Measurements from ENCODE around the gene PM20D2. TPM values are rescaled to one million over a fixed set of nuclear protein-coding genes. Genes with fewer than 3 reads are reported as not detected.
A peak's percentile ranks its signal among the peaks of the same experiment; 100 is the strongest.

Gene PM20D2
- total RNA-seq, 1 donor from 2014 or later = 13.7 TPM

- H3K27ac Mint-ChIP-seq = no peak overlapping the region
- H3K4me1 Mint-ChIP-seq = peaks cover 17% of the 10 kb centered on the region
- H3K9me3 Mint-ChIP-seq = peaks cover 14% of the 10 kb centered on the region
- no peak overlapping the region for H3K4me3 Mint-ChIP-seq
- peaks cover 2% of the 10 kb centered on the region for H3K27me3 Mint-ChIP-seq (ENCODE audit: low read depth)
- no peak for DNase-seq (ENCODE audit: low spot score in 2 of 2, unreplicated experiment in 2 of 2)
- peaks cover 4% of the 10 kb centered on the region for H3K36me3 Mint-ChIP-seq
- no peak for TF ChIP-seq CTCF (IDR thresholded peaks at IDR 0.05; ENCODE audit: unreplicated experiment)
Observed at GRCh38 chr6:89138173-89138572, 7.7 kb upstream of the PM20D2 start.

GRCh38 chr6:89139509-89140346, 6.1 kb upstream of the PM20D2 start:
- peak overlapping the region; percentile 77 for H3K27ac Mint-ChIP-seq
- H3K27me3 Mint-ChIP-seq (ENCODE audit: low read depth) = no peaks in the 10 kb centered on the region
- no peak for TF ChIP-seq CTCF (IDR thresholded peaks at IDR 0.05; ENCODE audit: unreplicated experiment)
- no peak for DNase-seq (ENCODE audit: low spot score in 2 of 2, unreplicated experiment in 2 of 2)
- no peaks in the 10 kb centered on the region for H3K36me3 Mint-ChIP-seq
- no peak overlapping the region for H3K4me3 Mint-ChIP-seq
- H3K4me1 Mint-ChIP-seq = peaks cover 30% of the 10 kb centered on the region
- H3K9me3 Mint-ChIP-seq = peaks cover 2% of the 10 kb centered on the region

GRCh38 chr6:89140347-89141156, 5.3 kb upstream of the PM20D2 start:
- no peak for DNase-seq (ENCODE audit: low spot score in 2 of 2, unreplicated experiment in 2 of 2)
- Mint-ChIP-seq H3K27me3 (ENCODE audit: low read depth) (no peaks in the 10 kb centered on the region), H3K27ac (peak overlapping the region; percentile 44), H3K36me3 (no peaks in the 10 kb centered on the region), H3K4me3 (no peak overlapping the region), H3K4me1 (peaks cover 36% of the 10 kb centered on the region), H3K9me3 (no peaks in the 10 kb centered on the region)
- no peak for TF ChIP-seq CTCF (IDR thresholded peaks at IDR 0.05; ENCODE audit: unreplicated experiment)

GRCh38 chr6:89144354-89144906, 1.4 kb upstream of the PM20D2 start:
- Mint-ChIP-seq H3K4me1 (peaks cover 43% of the 10 kb centered on the region), H3K9me3 (no peaks in the 10 kb centered on the region), H3K36me3 (peaks cover under 1% of the 10 kb centered on the region), H3K4me3 (peak overlapping the region; percentile 22), H3K27ac (peak overlapping the region; percentile 87), H3K27me3 (ENCODE audit: low read depth) (no peaks in the 10 kb centered on the region)
- DNase-seq (ENCODE audit: low spot score in 2 of 2, unreplicated experiment in 2 of 2) = no peak
- TF ChIP-seq CTCF (IDR thresholded peaks at IDR 0.05; ENCODE audit: unreplicated experiment) = no peak

- no peaks in the 10 kb centered on the region for H3K27me3 Mint-ChIP-seq (ENCODE audit: low read depth)
- peak overlapping the region; percentile 88 for H3K27ac Mint-ChIP-seq
- no peak for TF ChIP-seq CTCF (IDR thresholded peaks at IDR 0.05; ENCODE audit: unreplicated experiment)
- no peak for DNase-seq (ENCODE audit: low spot score in 2 of 2, unreplicated experiment in 2 of 2)
- peaks cover 39% of the 10 kb centered on the region for H3K4me1 Mint-ChIP-seq
- H3K4me3 Mint-ChIP-seq = peak overlapping the region; percentile 77
- H3K9me3 Mint-ChIP-seq = no peaks in the 10 kb centered on the region
- H3K36me3 Mint-ChIP-seq = peaks cover 5% of the 10 kb centered on the region
Observed at GRCh38 chr6:89145091-89145955, 532 bp upstream of the PM20D2 start.
